Endothelial cell of umbilical vein (primary cell): ENCODE measurements around the gene MGST2. TPM values are rescaled to one million over a fixed set of nuclear protein-coding genes. Genes with fewer than 3 reads are reported as not detected.

Experiments used
- BruUV-seq: library from RNA; stranded (reverse); fragments of 400-500 nt; replicated peaks from 2 replicates; lab custom pipeline; 2021; lab: Mats Ljungman, UMichigan
- CTCF ChIA-PET: fragments of 300-600, 350-600 bp; sonication (Branson Sonifier 250); formaldehyde crosslinking; loops from one replicate; lab custom pipeline; 2021; ENCODE audit warnings: antibody characterized with exemption, inconsistent platforms; lab: Charles Lee
- POLR2A ChIA-PET: fragments of 300-600, 350-600 bp; sonication (Branson Sonifier 250); formaldehyde crosslinking; loops from one replicate; lab custom pipeline; 2021; ENCODE audit warnings: antibody characterized with exemption, inconsistent platforms; lab: Charles Lee
- DNase-seq: peaks from one replicate; pipeline ENCODE4 v3.0.0-alpha.2; 2011; ENCODE audit warnings: low read depth, low spot score
- FAIRE-seq: peaks from 2 replicates; lab custom pipeline; 2011; peaks lifted over from hg19 to GRCh38; lab: Jason Lieb, UNC
- H2AFZ ChIP-seq: 2 replicates; pipeline ENCODE4 v1.6.0; 2012; ENCODE audit warnings: low read depth, low read length, control low read depth, inconsistent platforms
- H3K27ac ChIP-seq: 2 replicates; pipeline ENCODE4 v1.5.1; 2011; ENCODE audit warnings: low read depth, mild to moderate bottlenecking, control low read depth, low read length, moderate library complexity; ENCODE audit not compliant: insufficient read depth
- H3K27me3 ChIP-seq, 2 experiments: 2 replicates each; pipeline versions ENCODE4 v1.6.0 to v1.6.1; 2011; ENCODE audit warnings: low read length in 2 of 2, mixed read lengths in 1 of 2; ENCODE audit not compliant: control insufficient read depth in 2 of 2, insufficient read depth in 2 of 2
- H3K36me3 ChIP-seq, 2 experiments: 2 replicates in 1 of 2; 3 replicates in 1 of 2; pipeline ENCODE4 v1.5.1; 2011; ENCODE audit warnings: low read length in 2 of 2, mild to moderate bottlenecking in 1 of 2, moderate library complexity in 1 of 2; ENCODE audit not compliant: control insufficient read depth in 2 of 2, insufficient read depth in 2 of 2; ENCODE audit errors: extremely low read depth in 1 of 2
- H3K4me1 ChIP-seq: 3 replicates; pipeline ENCODE4 v1.5.1; 2011; ENCODE audit warnings: mild to moderate bottlenecking, low read length; ENCODE audit not compliant: control insufficient read depth, insufficient read depth; ENCODE audit errors: extremely low read depth
- H3K4me2 ChIP-seq: 2 replicates; pipeline ENCODE4 v1.6.1; 2011; ENCODE audit warnings: low read length, control low read depth, mixed read lengths; ENCODE audit not compliant: insufficient read depth
- H3K4me3 ChIP-seq, 3 experiments: fragments of 200-600 bp in 1 of 3; sonication (generic), shearing (Covaris generic) in 1 of 3; replicated peaks in 1 of 3; 2 replicates each; pipeline ENCODE4 v1.5.1; 2011 to 2016; ENCODE audit warnings: control low read depth in 3 of 3, low read length in 3 of 3, mild to moderate bottlenecking in 2 of 3, inconsistent platforms in 1 of 3, low read depth in 1 of 3, moderate library complexity in 1 of 3; ENCODE audit not compliant: insufficient read depth in 1 of 3
- H3K79me2 ChIP-seq: 2 replicates; pipeline ENCODE4 v1.6.0; 2012; ENCODE audit warnings: low read length, inconsistent platforms; ENCODE audit not compliant: control insufficient read depth, insufficient read depth
- H3K9ac ChIP-seq: replicated peaks from 2 replicates; pipeline ENCODE3; 2011; ENCODE audit warnings: low read length, control low read depth; ENCODE audit not compliant: insufficient read depth; ENCODE audit errors: extremely low read depth
- H3K9me1 ChIP-seq: replicated peaks from 3 replicates; pipeline ENCODE4 v1.6.0; 2011; ENCODE audit warnings: mild to moderate bottlenecking, low read length; ENCODE audit not compliant: control insufficient read depth, insufficient read depth; ENCODE audit errors: extremely low read depth
- H3K9me3 ChIP-seq: replicated peaks from 2 replicates; pipeline ENCODE4 v1.5.1; 2012; ENCODE audit warnings: low read length, inconsistent platforms; ENCODE audit not compliant: control insufficient read depth, insufficient read depth
- H4K20me1 ChIP-seq: replicated peaks from 2 replicates; pipeline ENCODE3; 2011; ENCODE audit warnings: mild to moderate bottlenecking, low read length; ENCODE audit not compliant: control insufficient read depth, insufficient read depth; ENCODE audit errors: extremely low read depth
- CTCF ChIP-seq, 2 donors: IDR thresholded peaks; 1 replicate in 1 of 2; 2 replicates in 1 of 2; pipeline ENCODE4 v1.5.1; 2011; ENCODE audit warnings: low read length in 2 of 2, mild to moderate bottlenecking in 2 of 2, moderate library complexity in 2 of 2, control low read depth in 1 of 2, inconsistent platforms in 1 of 2, low read depth in 1 of 2; ENCODE audit not compliant: insufficient read depth in 1 of 2; ENCODE audit errors: extremely low read depth in 1 of 2
- EZH2 ChIP-seq: IDR thresholded peaks from 2 replicates; pipeline ENCODE4 v1.6.1; 2012; ENCODE audit warnings: borderline replicate concordance, low read depth, mild to moderate bottlenecking, moderate library complexity, low read length, inconsistent platforms; ENCODE audit not compliant: severe bottlenecking
- FOS ChIP-seq: IDR thresholded peaks from 2 replicates; pipeline ENCODE4 v1.6.1; 2011; ENCODE audit warnings: mild to moderate bottlenecking, low read length, moderate library complexity, borderline replicate concordance; ENCODE audit not compliant: insufficient read depth
- GATA2 ChIP-seq: IDR thresholded peaks from 2 replicates; pipeline ENCODE4 v1.7.0; 2011; ENCODE audit warnings: low read depth, mild to moderate bottlenecking, moderate library complexity, mixed read lengths, low read length; ENCODE audit not compliant: insufficient read length, insufficient read depth
- JUN ChIP-seq: IDR thresholded peaks from 2 replicates; pipeline ENCODE4 v1.6.1; 2011; ENCODE audit warnings: borderline replicate concordance, low read depth; ENCODE audit not compliant: insufficient read length, insufficient read depth
- MAX ChIP-seq: IDR thresholded peaks from 2 replicates; pipeline ENCODE4 v1.6.1; 2011; ENCODE audit not compliant: insufficient read depth, insufficient read length
- MYC ChIP-seq: IDR thresholded peaks from one replicate; pipeline ENCODE4 v1.6.1; 2011; ENCODE audit warnings: mild to moderate bottlenecking, low read depth, low read length
- POLR2A ChIP-seq: IDR thresholded peaks from 2 replicates; pipeline ENCODE4 v1.6.1; 2012; ENCODE audit warnings: low read depth, mild to moderate bottlenecking, control low read depth, low read length
- POLR2AphosphoS5 ChIP-seq: IDR thresholded peaks from 2 replicates; pipeline ENCODE4 v1.6.1; 2012; ENCODE audit warnings: low read depth, mild to moderate bottlenecking, control low read depth, low read length, moderate library complexity; ENCODE audit not compliant: insufficient read depth
- dilution Hi-C: fragments of 300-500 bp; cut with MboI; formaldehyde crosslinking; loops from one replicate; pipeline ENCODE4 v1.15.0; 2019; ENCODE audit warnings: low sequenced_read_pairs; ENCODE audit not compliant: extremely low pct_ligation_motif_present
- intact Hi-C: fragments of 100-400 bp; cut with micrococcal nuclease; formaldehyde crosslinking; loops from one replicate; pipeline ENCODE4 v1.10.0; 2022
- polyA plus RNA-seq, 4 experiments: library from polyadenylated mRNA; depleted of rRNA in 3 of 4; stranded (reverse) in 3 of 4; unstranded in 1 of 4; fragments of >200 nt; gene quantifications; 2 replicates each; pipeline versions ENCODE4 v1.2.1 to v1.2.3, GENCODE V29; 2011 to 2012; ENCODE audit warnings: missing spikeins in 1 of 4
- total RNA-seq: library from RNA; stranded (reverse); gene quantifications from 2 replicates; pipeline ENCODE4 v1.2.3, GENCODE V29; 2021

The MGST2 gene
- total and polyA plus RNA-seq, 2 donors (not counting 3 experiments of a cell fraction or from before 2014, with no cell fraction given) = 64.3 to 78.9 TPM

DNA sequence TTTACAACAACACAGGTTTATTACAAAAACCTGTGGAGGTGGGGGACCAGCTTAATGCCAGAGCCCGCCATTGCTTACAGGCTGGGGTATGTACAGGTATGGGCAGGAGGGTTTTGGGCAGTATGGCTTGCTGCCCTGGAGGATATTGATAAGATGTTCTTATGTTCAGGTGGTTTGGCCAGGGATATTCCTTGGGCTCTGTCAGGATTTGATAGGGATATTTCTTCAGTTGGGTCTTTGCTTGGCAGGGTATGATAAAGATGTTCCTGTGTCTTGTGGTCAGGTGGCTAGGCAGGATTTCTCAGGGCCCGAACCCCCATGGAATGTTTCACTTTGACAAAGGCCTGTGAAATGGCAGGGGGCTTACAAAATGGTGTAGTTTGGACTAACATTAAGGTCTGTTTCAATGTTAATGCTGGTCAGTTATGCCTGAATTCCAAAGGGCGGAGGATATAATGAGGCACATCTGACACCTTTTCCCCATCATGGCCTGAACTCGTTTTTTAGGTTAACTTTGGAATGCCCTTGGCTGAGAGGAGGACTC is 3.1 kb downstream of the MGST2 start:
- peaks cover 23% of the 10 kb centered on the region for H3K4me1 ChIP-seq
- no peaks in the 10 kb centered on the region for H3K36me3 ChIP-seq
- H3K79me2 ChIP-seq = peaks cover 7% of the 10 kb centered on the region
- ChIA-PET POLR2A (no interaction called here), CTCF (interaction anchor here (0.9 to 1.5 kb wide), 2 partner anchors 34 to 36 kb away, joined by 3 read pairs; no protein-coding TSS in a partner anchor)
- H3K27me3 ChIP-seq = no peaks in the 10 kb centered on the region
- no peak for TF ChIP-seq FOS
- TF ChIP-seq MYC = no peak
- no peak for TF ChIP-seq POLR2AphosphoS5
- no peak for TF ChIP-seq POLR2A
- no peak for TF ChIP-seq GATA2
- TF ChIP-seq MAX = no peak
- TF ChIP-seq CTCF (IDR thresholded peaks at IDR 0.05; ENCODE audit: extremely low read depth in 1 of 2, insufficient read depth in 1 of 2, low read depth in 1 of 2, low read length in 2 of 2) = no peak
- no peak for TF ChIP-seq EZH2
- no peak for TF ChIP-seq JUN
- H3K9ac ChIP-seq = no peak overlapping the region
- BruUV-seq = no TSS peak
- dilution Hi-C loops (no loop called here), intact Hi-C loops (no loop called here)
- FAIRE-seq = no peak
- H3K27ac ChIP-seq = no peak overlapping the region
- no peaks in the 10 kb centered on the region for H4K20me1 ChIP-seq
- no peak overlapping the region for H3K4me3 ChIP-seq
- H3K4me2 ChIP-seq = no peak overlapping the region
- no peaks in the 10 kb centered on the region for H3K9me1 ChIP-seq
- no peak for DNase-seq
- H3K9me3 ChIP-seq = no peaks in the 10 kb centered on the region
- no peak overlapping the region for H2AFZ ChIP-seq
